Ascending aorta (tissue), 2 donors: ENCODE results near the gene ZNF689. TPM values are rescaled to one million over a fixed set of nuclear protein-coding genes. Genes with fewer than 3 reads are reported as not detected.
"Not testable (repeated sequence)": the region's sequence is repeated elsewhere in the genome, so short reads cannot be mapped to it uniquely, and the experiment has no call there.

ENCODE experiments used
- DNase-seq, 2 donors: peaks; one replicate each; pipeline ENCODE4 v3.0.0-alpha.2; 2019; ENCODE audit warnings: low spot score in 2 of 2
- H3K27ac ChIP-seq, 2 donors: fragments of 200-600 bp; sonication (generic); one replicate each; pipeline ENCODE4 v1.5.1; 2016 to 2017; ENCODE audit warnings: mild to moderate bottlenecking in 1 of 2
- H3K27me3 ChIP-seq: fragments of 200-600 bp; sonication (generic); one replicate; pipeline ENCODE4 v1.5.1; 2017
- H3K36me3 ChIP-seq, 2 donors: fragments of 200-600 bp; sonication (generic); one replicate each; pipeline ENCODE4 v1.5.1; 2016
- H3K4me1 ChIP-seq, 2 donors: fragments of 200-600 bp; sonication (generic); one replicate each; pipeline ENCODE4 v1.5.1; 2016 to 2017; ENCODE audit warnings: mild to moderate bottlenecking in 1 of 2
- H3K4me3 ChIP-seq, 2 donors: fragments of 200-600 bp; sonication (generic); one replicate each; pipeline ENCODE4 v1.5.1; 2016 to 2017; ENCODE audit warnings: mild to moderate bottlenecking in 1 of 2
- H3K9me3 ChIP-seq, 2 donors: fragments of 200-600 bp; sonication (generic); one replicate each; pipeline ENCODE4 v1.5.1; 2016
- CTCF ChIP-seq, 3 experiments: fragments of 200-600 bp in 2 of 3; fragments of 450-650 bp in 1 of 3; sonication (generic) in 2 of 3; IDR thresholded peaks; one replicate each; pipeline ENCODE4 v1.5.1; 2016 to 2019; ENCODE audit warnings: antibody characterized with exemption in 3 of 3, mild to moderate bottlenecking in 1 of 3, moderate library complexity in 1 of 3
- intact Hi-C: fragments of 100-400 bp; cut with DNase I; formaldehyde crosslinking; loops from one replicate; pipeline ENCODE4 v1.15.1; 2023
- total RNA-seq: library from RNA; depleted of rRNA; stranded (reverse); fragments of >200 nt; gene quantifications from one replicate; pipeline ENCODE4 v1.1.0, GENCODE V29; 2016

ZNF689 gene
- total RNA-seq, 1 donor from 2014 or later: 7.0 TPM

- Histone ChIP-seq H3K4me1 (no peaks in the 10 kb centered on the region), H3K27ac (no peak overlapping the region), H3K9me3 (no peaks in the 10 kb centered on the region), H3K36me3 (no peaks in the 10 kb centered on the region), H3K27me3 (no peaks in the 10 kb centered on the region), H3K4me3 (no peak overlapping the region)
- no peak for TF ChIP-seq CTCF (IDR thresholded peaks at IDR 0.05)
- no peak for DNase-seq
- intact Hi-C loops: no loop called here
These were observed 34.2 kb upstream of the ZNF689 start for GRCh38 chr16:30644334-30644830.

GRCh38 chr16:30641378-30641982 lies 31.3 kb upstream of the ZNF689 start:
- no peak for TF ChIP-seq CTCF (IDR thresholded peaks at IDR 0.05)
- H3K36me3 ChIP-seq: no peaks in the 10 kb centered on the region
- no peak overlapping the region for H3K4me3 ChIP-seq
- intact Hi-C loops: no loop called here
- H3K27me3 ChIP-seq: no peaks in the 10 kb centered on the region
- no peak overlapping the region for H3K27ac ChIP-seq
- H3K9me3 ChIP-seq: no peaks in the 10 kb centered on the region
- no peaks in the 10 kb centered on the region for H3K4me1 ChIP-seq
- DNase-seq: no peak

GRCh38 chr16:30637944-30638343 lies 27.8 kb upstream of the ZNF689 start:
- intact Hi-C loops: no loop called here
- Histone ChIP-seq H3K4me1 (peaks cover 0 to 9% of the 10 kb centered on the region in 2 donors), H3K36me3 (no peaks in the 10 kb centered on the region), H3K4me3 (no peak overlapping the region), H3K27me3 (no peaks in the 10 kb centered on the region), H3K9me3 (no peaks in the 10 kb centered on the region), H3K27ac (no peak overlapping the region)
- no peak for DNase-seq
- TF ChIP-seq CTCF (IDR thresholded peaks at IDR 0.05): peak in 1 of 3 experiments; percentile 16

- H3K9me3 ChIP-seq, DNase-seq, H3K36me3 ChIP-seq, H3K27ac ChIP-seq, intact Hi-C loops, H3K4me1 ChIP-seq, H3K4me3 ChIP-seq, H3K27me3 ChIP-seq: not testable (repeated sequence)
These were observed 26.9 kb upstream of the ZNF689 start for GRCh38 chr16:30637139-30637538.

GRCh38 chr16:30636599-30636998 lies 26.4 kb upstream of the ZNF689 start:
- intact Hi-C loops: no loop called here
- no peaks in the 10 kb centered on the region for H3K9me3 ChIP-seq
- peaks cover 0 to 9% of the 10 kb centered on the region in 2 donors for H3K4me1 ChIP-seq
- DNase-seq: no peak
- TF ChIP-seq CTCF (IDR thresholded peaks at IDR 0.05): no peak
- H3K36me3 ChIP-seq: no peaks in the 10 kb centered on the region
- H3K27ac ChIP-seq: no peak overlapping the region
- H3K27me3 ChIP-seq: no peaks in the 10 kb centered on the region
- no peak overlapping the region for H3K4me3 ChIP-seq

- no peak for TF ChIP-seq CTCF (IDR thresholded peaks at IDR 0.05)
- Histone ChIP-seq H3K36me3 (no peaks in the 10 kb centered on the region), H3K9me3 (no peaks in the 10 kb centered on the region), H3K27ac (peak overlapping the region; percentile 68 to 73), H3K27me3 (no peaks in the 10 kb centered on the region), H3K4me3 (peak overlapping the region; percentile 64 to 69), H3K4me1 (peaks cover 0 to 10% of the 10 kb centered on the region in 2 donors)
- intact Hi-C loops: loop anchor here (5.0 kb wide), 1 partner anchor 101 kb away; the partner anchor contains the start of gene ZNF747
- DNase-seq: no peak
These were observed 23.3 kb upstream of the ZNF689 start for GRCh38 chr16:30633526-30633925.

- intact Hi-C loops: loop anchor here (5.0 kb wide), 1 partner anchor 100 kb away; the partner anchor contains the start of gene ZNF747
- H3K4me1 ChIP-seq: peaks cover 0 to 12% of the 10 kb centered on the region in 2 donors
- not testable (repeated sequence) for H3K4me3 ChIP-seq, H3K27me3 ChIP-seq, H3K27ac ChIP-seq, DNase-seq, H3K36me3 ChIP-seq, H3K9me3 ChIP-seq
These were observed 22.3 kb upstream of the ZNF689 start for GRCh38 chr16:30632454-30632853.
